ENCODE data around the gene WARS2.

GRCh38 chr1:119136401-119136800 lies 4.1 kb downstream of the WARS2 start:
- no peak for TF ChIP-seq CTCF (IDR thresholded peaks at IDR 0.05; ENCODE audit: low read length)
- TF ChIP-seq EZH2 (optimal IDR thresholded peaks at IDR 0.05; ENCODE audit: low read depth, low read length), result no peak
